ENCODE measurements around the gene BAAT.

DNA sequence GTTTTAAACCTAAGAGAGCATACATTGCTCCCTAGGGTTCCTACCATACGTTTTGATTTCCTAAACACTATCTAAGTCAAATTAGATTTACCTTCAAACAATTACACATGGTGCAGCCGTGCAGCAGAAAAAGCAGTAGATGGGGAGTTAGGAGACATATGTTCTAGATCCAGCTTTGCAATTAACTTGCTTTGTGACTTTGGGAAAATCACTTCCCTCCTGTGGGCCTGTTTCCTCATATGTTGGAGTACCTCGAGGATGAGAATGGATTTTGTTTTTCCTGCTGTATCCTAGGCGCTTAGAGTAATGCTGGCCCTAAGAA is 12.9 kb upstream of the BAAT start:
- TF ChIP-seq, protein P1, sequence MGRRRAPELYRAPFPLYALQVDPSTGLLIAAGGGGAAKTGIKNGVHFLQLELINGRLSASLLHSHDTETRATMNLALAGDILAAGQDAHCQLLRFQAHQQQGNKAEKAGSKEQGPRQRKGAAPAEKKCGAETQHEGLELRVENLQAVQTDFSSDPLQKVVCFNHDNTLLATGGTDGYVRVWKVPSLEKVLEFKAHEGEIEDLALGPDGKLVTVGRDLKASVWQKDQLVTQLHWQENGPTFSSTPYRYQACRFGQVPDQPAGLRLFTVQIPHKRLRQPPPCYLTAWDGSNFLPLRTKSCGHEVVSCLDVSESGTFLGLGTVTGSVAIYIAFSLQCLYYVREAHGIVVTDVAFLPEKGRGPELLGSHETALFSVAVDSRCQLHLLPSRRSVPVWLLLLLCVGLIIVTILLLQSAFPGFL (CRISPR knock-in tag; IDR thresholded peaks at IDR 0.05; ENCODE audit: borderline replicate concordance): no peak
- no peak for TF ChIP-seq CTCF (IDR thresholded peaks at IDR 0.05)
- no peak for TF ChIP-seq NR3C1 (CRISPR knock-in tag; conservative IDR thresholded peaks at IDR 0.05; ENCODE audit: low read depth)
- TF ChIP-seq MYBL2 (CRISPR knock-in tag; IDR thresholded peaks at IDR 0.05): no peak
- TF ChIP-seq, protein P2, sequence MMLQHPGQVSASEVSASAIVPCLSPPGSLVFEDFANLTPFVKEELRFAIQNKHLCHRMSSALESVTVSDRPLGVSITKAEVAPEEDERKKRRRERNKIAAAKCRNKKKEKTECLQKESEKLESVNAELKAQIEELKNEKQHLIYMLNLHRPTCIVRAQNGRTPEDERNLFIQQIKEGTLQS (CRISPR knock-in tag; conservative IDR thresholded peaks at IDR 0.05): no peak
- TF ChIP-seq OVOL2 (CRISPR knock-in tag; IDR thresholded peaks at IDR 0.05; ENCODE audit: borderline replicate concordance): no peak
- no peak for TF ChIP-seq TP53 (CRISPR knock-in tag; IDR thresholded peaks at IDR 0.05)
- TF ChIP-seq SMAD3 (CRISPR knock-in tag; IDR thresholded peaks at IDR 0.05; ENCODE audit: borderline replicate concordance): no peak
- no peak for TF ChIP-seq JUN (CRISPR knock-in tag; IDR thresholded peaks at IDR 0.05)
- TF ChIP-seq, protein P3, sequence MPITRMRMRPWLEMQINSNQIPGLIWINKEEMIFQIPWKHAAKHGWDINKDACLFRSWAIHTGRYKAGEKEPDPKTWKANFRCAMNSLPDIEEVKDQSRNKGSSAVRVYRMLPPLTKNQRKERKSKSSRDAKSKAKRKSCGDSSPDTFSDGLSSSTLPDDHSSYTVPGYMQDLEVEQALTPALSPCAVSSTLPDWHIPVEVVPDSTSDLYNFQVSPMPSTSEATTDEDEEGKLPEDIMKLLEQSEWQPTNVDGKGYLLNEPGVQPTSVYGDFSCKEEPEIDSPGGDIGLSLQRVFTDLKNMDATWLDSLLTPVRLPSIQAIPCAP (CRISPR knock-in tag; IDR thresholded peaks at IDR 0.05): no peak

All from WTC11 (cell line).